ENCODE data around the gene CCL24. TPM values are rescaled to one million over a fixed set of nuclear protein-coding genes. Genes with fewer than 3 reads are reported as not detected.
"Not testable (repeated sequence)": the region's sequence is repeated elsewhere in the genome, so short reads cannot be mapped to it uniquely, and the experiment has no call there.

The CCL24 gene
- total RNA-seq, 1 experiment from 2014 or later: not detected

DNA sequence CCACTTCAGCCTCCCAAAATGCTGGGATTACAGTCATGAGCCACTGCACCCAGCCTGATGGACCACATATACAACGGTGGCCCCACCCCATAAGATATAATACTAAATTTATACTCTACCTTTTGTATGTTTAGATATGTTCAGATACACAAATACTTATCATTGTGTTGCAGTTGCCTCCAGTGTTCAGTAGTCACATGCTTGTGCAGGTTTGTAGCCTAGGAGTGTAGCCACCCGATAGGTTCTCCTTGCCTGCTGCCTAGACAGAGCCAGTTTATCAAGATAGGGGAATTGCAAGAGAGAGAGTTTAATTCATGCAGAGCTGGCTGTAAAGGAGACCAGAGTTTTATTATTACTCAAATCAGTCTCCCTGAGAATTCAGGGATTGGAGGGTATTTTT, 9.6 kb downstream of the CCL24 start:
- Histone ChIP-seq H3K27me3 (no peaks in the 10 kb centered on the region), H3K36me3 (no peaks in the 10 kb centered on the region), H3K4me3 (no peak overlapping the region), H3K9me3 (no peaks in the 10 kb centered on the region)
- DNase-seq: no peak

DNA sequence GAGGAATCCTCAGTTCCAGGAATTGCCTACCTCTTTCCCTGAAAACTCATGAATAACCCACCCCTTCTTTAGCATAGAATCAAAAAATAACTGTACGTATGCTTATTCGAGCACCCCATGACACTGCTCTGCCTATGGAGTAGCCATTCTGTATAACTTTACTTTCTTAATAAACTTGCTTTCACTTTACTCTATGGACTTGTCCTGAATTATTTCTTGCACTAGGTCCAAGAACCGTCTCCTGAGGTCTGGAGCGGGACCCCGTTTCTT, 11.1 kb downstream of the CCL24 start:
- Histone ChIP-seq H3K4me3 (no peak overlapping the region), H3K36me3 (no peaks in the 10 kb centered on the region)
- no peak for DNase-seq

DNA sequence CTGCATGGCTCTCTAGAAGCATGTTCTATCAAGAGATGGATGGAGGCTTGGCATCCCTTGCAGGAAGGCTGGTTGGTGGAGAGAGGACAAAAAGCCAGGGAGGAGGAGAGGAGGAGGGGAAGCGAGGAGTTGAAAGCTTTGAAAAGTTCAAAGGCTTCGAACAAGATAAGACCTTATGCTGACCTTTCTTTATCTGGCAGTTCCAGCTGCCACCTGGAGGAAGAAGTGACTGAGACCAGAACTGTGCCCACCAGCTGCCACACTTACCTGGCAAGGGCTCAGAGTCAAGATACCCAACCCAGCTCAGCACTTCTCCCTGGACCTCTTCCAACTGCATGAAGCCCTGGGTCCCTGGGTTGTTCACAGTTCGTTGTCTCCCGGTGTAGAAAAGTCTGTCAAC, 14.8 kb downstream of the CCL24 start:
- Histone ChIP-seq H3K36me3 (no peaks in the 10 kb centered on the region), H3K27me3 (no peaks in the 10 kb centered on the region), H3K4me3 (no peak overlapping the region), H3K9me3 (no peaks in the 10 kb centered on the region)
- no peak for DNase-seq

More for the DNA sequence above, 11.1 kb downstream of the CCL24 start:
- Histone ChIP-seq H3K27me3 (no peaks in the 10 kb centered on the region), H3K9me3 (no peaks in the 10 kb centered on the region)

DNA sequence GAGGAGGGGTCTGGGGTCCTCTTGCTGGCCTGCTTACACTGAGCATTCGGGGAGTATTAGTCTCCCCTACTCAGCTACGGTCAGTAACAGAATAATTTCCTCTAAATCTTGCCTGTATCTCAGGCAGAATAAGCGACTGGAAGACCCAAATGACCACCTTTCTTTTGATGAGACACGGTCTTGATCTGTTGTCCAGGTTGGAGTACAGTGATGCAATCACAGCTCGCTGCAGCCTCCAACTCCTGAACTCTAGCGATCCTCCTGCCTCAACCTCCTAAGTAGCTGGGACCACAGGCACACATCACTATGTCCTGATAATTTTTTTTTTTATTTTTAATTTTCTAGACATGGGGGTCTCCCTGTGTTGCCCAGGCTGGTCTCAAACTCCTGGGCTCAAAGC, 17.2 kb downstream of the CCL24 start:
- DNase-seq: no peak
- no peaks in the 10 kb centered on the region for H3K27me3 ChIP-seq
- no peak overlapping the region for H3K4me3 ChIP-seq
- no peaks in the 10 kb centered on the region for H3K36me3 ChIP-seq
- no peaks in the 10 kb centered on the region for H3K9me3 ChIP-seq

DNA sequence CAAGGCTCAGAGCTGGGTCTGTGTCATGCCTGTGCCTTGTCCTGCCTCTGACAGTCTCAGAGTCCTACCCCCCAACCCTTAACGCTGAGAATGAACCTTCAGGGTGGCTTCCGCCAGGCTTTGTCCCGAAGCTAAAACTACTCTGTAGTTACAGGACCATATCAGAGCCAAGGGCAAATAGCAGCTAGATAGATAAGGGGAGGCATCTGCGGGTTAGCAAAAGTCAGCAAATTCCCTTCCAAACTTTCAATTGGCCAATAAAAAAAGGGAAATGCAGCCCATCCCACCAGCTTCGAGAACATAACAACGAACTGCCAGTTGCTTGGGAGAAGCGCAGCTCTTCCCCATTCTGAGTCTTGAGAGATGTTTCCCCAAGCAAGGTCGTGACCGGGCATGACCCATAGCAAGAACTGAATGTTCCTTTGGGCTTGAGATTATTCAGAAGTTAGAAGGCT, 17.7 kb downstream of the CCL24 start:
- no peak for DNase-seq

DNA sequence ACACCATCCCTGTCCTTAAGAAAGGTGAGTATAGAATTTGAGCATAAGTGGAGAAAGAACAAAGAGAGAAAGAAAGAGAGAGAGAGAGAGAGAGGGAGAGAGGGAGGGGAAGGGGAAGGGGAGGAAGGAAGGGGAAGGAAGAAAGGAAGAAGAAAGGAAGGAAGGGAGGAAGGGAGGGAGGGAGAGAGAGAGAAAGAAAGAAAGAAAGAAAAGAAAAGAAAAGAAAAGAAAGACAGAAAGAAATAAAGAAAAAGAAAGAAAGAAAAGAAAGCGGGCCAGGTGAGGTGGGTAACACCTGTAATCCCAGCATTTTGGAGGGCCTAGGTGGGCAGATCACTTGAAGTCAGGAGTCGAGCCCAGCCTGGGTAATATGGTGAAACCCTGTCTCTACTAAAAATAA, 19.9 kb downstream of the CCL24 start:
- no peak overlapping the region for H3K4me3 ChIP-seq
- DNase-seq: no peak
- H3K27me3 ChIP-seq: no peaks in the 10 kb centered on the region
- no peaks in the 10 kb centered on the region for H3K9me3 ChIP-seq
- no peaks in the 10 kb centered on the region for H3K36me3 ChIP-seq

More for the DNA sequence above, 17.7 kb downstream of the CCL24 start:
- Histone ChIP-seq H3K36me3 (no peaks in the 10 kb centered on the region), H3K9me3 (no peaks in the 10 kb centered on the region), H3K27me3 (no peaks in the 10 kb centered on the region), H3K4me3 (no peak overlapping the region)

DNA sequence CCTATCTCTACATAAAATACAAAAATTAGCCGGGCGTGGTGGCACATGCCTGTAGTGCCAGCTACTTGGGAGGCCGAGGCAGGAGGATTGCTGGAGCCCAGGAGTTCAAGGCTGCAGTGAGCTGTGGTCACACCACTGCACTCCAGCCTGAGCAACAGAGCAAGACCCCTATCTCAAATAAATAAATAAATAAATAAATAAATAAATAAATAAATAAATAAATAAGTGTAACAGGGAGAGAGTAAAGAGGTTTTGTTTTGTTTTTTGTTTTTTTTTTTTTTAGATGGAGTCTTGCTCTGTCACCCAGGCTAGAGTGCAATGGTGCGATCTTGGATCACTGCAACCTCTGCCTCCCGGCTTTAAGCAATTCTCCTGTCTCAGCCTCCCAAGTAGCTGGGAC, 21.0 kb downstream of the CCL24 start:
- H3K27me3 ChIP-seq, H3K9me3 ChIP-seq: not testable (repeated sequence)

DNA sequence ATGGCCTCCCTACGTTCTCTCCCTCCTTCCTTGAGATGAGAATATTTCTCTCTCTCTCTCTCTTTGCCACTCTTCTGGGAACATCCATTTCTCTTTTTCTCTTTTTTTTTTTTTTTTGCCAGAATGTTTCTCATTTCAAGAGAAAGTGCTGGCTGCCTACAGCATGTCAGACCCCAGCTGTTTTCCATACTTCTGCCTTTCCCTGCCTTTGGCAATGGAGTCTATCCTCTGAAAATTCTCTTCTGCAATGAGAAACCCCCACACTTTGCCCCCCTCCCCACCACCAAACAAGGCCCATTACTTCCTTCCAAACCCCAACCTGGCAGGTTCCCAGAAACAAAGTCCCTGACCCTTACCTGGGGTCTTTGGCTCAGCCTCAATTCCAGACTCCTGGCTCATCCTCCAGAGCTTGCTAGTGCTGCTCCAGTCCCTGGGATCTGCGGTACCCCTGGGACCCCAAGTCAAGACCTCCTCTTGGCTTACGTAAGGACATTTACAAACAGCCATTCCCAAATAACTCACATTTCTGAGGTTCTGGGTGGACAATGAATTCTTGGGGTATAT, 24.2 kb downstream of the CCL24 start:
- Histone ChIP-seq H3K36me3 (no peaks in the 10 kb centered on the region), H3K9me3 (no peaks in the 10 kb centered on the region), H3K27me3 (no peaks in the 10 kb centered on the region), H3K4me3 (no peak overlapping the region)
- no peak for DNase-seq

More for the DNA sequence above, 21.0 kb downstream of the CCL24 start:
- DNase-seq, H3K4me3 ChIP-seq, H3K36me3 ChIP-seq: not testable (repeated sequence)

DNA sequence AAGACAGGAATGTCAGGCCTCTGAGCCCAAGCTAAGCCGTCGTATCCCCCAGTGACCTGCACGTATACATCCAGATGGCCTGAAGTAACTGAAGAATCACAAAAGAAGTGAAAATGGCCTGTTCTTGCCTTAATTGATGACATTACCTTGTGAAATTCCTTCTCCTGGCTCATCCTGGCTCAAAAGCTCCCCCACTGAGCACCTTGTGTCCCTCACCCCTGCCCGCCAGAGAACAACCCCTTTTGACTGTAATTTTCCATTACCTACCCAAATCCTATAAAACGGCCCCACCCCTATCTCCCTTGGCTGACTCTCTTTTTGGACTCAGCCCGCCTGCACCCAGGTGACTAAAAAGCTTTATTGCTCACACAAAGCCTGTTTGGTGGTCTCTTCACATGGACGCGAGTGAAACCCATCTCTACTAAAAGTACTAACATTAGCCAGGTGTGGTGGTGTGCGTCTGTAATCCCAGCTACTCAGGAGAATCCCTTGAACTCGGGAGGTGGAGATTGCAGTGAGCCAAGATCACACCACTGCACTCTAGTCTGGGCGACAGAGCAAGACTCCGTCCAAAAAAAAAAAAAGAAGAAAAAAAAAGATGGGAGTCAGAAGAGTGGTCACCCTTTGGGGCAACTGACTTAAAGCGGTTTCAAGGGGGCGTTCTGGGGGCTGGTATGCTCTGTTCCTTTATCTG, 25.3 kb downstream of the CCL24 start:
- not testable (repeated sequence) for H3K36me3 ChIP-seq, DNase-seq, H3K4me3 ChIP-seq, H3K9me3 ChIP-seq, H3K27me3 ChIP-seq

DNA sequence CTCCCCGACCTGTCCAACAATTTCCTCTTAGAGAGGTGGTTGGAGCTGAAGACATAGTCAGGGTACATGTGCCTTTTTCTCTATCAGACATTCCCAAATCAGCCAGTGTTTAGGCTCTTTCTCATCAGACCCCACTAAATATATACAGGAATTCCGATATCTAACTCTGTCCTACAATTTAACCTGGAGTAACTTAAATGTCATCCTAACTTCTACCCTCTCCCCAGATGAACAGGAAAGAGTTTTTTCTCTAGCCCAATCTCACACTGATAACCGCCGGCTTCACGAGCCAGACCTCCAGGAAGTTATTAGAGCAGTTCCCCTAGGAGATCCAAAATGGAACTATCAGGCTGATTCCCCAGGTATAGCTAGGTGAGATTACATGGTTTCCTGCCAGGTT, 30.5 kb downstream of the CCL24 start:
- H3K27me3 ChIP-seq, DNase-seq, H3K4me3 ChIP-seq, H3K36me3 ChIP-seq, H3K9me3 ChIP-seq: not testable (repeated sequence)

DNA sequence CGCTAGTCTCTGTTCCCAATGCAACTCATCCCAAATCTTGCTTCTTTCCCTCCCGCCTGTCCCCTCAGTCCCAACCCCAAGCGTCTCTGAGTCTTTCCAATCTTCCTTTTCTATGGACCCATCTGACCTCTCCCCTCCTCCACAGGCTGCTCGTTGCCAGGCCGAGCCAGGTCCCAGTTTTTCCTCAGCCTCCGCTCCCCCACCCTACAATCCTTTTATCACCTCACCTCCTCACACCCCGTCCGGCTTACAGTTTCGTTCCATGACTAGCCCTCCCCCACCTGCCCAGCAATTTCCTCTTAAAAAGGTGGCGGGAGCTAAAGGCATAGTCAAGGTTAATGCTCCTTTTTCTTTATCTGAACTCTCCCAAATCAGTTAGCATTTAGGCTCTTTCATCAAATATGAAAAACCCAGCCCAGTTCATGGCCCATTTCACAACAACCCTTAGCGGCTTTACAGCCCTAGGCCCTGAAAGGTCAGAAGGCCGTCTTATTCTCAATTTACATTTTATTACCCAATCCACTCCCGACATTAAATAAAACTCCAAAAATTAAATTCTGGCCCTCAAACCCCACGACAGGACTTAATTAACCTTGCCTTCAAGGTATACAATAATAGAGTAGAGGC, 32.8 kb downstream of the CCL24 start:
- H3K4me3 ChIP-seq, H3K9me3 ChIP-seq, H3K36me3 ChIP-seq, DNase-seq, H3K27me3 ChIP-seq: not testable (repeated sequence)

DNA sequence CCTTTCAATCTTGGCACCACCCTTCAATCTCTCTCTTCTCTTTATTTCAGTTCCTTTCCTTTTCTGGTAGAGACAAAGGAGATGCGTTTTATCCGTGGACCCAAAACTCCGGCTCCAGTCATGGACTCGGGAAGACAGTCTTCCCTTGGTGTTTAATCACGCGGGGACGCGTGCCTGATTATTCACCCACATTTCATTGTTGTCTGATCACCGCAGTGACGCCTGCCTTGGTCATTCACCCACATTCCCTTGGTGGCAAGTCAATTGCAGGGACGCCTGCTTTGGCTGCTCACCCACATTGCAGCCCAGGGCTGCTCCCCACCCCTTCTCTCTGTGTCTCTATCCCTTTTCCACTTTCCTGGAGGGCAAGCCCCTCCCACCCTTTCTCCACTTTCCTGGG, 34.1 kb downstream of the CCL24 start:
- peak; percentile 49 for DNase-seq
- not testable (repeated sequence) for H3K36me3 ChIP-seq, H3K4me3 ChIP-seq, H3K9me3 ChIP-seq, H3K27me3 ChIP-seq

DNA sequence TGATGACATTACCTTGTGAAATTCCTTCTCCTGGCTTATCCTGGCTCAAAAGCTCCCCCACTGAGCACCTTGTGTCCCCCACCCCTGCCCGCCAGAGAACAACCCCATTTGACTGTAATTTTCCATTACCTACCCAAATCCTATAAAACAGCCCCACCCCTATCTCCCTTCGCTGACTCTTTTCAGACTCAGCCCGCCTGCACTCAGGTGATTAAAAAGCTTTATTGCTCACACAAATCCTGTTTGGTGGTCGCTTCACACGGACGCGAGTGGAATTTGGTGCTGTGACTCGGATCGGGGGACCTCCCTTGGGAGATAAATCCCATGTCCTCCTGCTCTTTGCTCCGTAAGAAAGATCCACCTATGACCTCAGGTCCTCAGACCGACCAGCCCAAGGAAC, 34.6 kb downstream of the CCL24 start:
- not testable (repeated sequence) for DNase-seq, H3K4me3 ChIP-seq, H3K9me3 ChIP-seq, H3K27me3 ChIP-seq, H3K36me3 ChIP-seq

DNA sequence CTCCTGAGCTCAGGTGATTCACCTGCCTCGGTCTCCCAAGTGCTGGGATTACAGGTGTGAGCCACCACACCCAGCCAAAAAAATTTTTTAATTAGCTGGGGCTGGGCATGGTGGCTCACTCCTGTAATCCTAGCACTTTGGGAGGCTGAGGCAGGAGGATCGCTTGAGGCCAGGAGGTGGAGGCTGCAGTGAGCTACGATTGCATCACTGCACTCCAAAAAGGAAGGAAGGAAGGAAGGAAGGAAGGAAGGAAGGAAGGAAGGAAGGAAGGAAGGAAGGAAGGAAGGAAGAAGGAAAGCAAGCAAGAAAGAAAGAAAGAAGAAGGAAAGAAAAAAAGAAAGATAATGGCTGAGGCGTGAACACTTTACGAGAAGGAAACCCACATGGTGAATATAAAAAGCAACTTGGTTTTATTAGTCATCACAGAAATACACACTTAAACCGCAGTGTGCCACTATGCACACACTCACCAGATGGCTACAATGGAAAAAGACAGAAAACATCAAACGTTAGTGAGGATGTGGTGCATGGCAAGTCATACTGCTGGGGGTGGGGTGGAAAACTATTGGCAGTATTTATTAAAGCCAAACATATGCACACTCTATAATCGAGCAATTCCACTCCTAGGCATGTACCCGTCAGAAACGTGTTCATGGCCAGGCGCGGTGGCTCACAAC, 37.2 kb downstream of the CCL24 start:
- Histone ChIP-seq H3K27me3 (no peaks in the 10 kb centered on the region), H3K9me3 (no peaks in the 10 kb centered on the region), H3K4me3 (no peak overlapping the region), H3K36me3 (no peaks in the 10 kb centered on the region)
- peak; percentile 53 for DNase-seq

DNA sequence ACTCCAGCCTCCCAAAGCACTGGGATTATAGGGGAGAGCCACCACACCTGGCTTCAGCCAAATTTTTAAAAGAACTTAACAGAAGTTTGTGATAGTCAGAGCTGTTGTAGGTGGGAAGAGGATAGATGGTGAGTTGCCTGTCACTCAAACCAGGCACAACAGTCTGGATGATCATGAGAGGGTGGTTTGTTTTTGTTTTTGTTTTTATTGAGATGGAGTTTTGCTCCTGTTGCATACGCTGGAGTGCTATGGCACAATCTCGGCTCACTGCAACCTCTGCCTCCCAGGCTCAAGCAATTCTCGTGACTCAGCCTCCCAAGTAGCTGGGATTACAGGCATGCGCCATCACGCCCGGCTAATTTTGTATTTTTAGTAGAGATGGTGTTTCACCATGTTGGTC, 39.6 kb downstream of the CCL24 start:
- H3K9me3 ChIP-seq, H3K36me3 ChIP-seq, H3K27me3 ChIP-seq, H3K4me3 ChIP-seq: not testable (repeated sequence)
- DNase-seq: peak; percentile 6

DNA sequence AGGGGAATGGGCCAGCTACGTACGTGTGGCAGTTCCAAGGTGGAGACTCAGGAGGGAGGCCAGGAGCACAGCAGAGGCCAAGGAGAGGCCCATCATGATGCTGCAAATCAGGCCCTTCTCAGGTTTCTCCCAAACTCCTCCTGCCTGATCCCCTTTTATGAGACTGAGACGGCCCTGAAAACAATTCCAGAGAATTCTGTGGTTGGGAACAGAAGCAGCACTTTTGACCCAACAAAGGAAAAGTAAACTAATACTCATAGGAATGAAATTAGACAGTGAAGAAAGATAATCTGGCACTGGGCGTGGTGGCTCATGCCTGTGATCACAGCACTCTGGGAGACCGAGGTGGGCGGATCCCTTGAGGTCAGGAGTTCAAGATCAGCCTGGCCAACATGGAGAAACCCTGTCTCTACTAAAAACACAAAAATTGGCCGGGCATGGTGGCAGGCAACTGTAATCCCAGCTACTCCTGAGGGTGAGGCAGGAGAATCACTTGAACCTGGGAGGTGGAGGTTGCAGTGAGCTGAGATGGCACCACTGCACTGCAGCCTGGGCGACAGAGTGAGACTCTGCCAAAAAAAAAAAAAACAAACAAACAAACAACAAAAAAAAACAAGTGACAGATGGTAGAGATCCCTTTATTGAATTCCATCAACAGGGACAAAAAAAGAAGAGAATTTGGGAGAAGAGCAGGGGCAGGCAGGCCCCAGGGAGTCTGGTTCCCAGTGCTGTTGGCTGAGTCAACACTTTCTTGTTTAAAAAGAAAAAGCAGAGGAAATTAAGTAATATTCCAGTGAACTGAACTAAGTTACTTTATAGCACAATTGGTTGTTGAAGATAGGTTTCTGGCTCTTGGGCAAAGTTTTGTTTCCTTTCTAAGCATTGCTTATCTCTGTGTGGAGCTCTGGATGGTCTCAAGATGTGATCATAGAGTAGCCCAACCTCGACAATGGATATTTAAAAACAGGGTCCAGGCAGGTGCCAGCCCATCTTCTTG, 41.2 kb downstream of the CCL24 start, which contains the start of gene CCL26:
CCL26 (minus strand) TSS at position 131 of the 997 bp plus-strand sequence; CDS start at position 96, 35 bp downstream.
- Histone ChIP-seq H3K36me3 (no peaks in the 10 kb centered on the region), H3K4me3 (no peak within 1 kb of the TSS), H3K9me3 (no peaks in the 10 kb centered on the region), H3K27me3 (no peaks in the 10 kb centered on the region)
- peak; percentile 90 for DNase-seq

DNA sequence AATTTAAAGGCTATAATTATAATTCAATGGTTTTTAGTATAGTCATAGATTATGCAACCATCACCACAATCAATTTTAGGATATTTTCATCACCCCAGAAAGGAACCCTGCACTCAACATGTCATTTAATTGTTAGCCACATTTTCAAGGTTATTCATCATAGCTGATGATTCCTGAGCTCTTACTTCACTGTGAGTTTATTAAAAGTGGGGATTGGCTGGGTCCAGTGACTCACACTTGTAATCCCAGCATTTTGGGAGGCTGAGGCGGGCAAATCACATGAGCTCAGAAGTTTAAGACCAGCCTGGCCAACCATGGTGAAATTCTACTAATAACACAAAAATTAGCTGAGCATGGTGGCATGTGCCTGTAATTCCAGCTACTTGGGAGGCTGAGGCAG, 42.4 kb downstream of the CCL24 start:
- Histone ChIP-seq H3K27me3 (no peaks in the 10 kb centered on the region), H3K9me3 (no peaks in the 10 kb centered on the region), H3K4me3 (no peak overlapping the region), H3K36me3 (no peaks in the 10 kb centered on the region)
- peak; percentile 67 for DNase-seq

Measured in MG63 (cell line).